ENCODE results near the gene EMILIN3.

The EMILIN3 gene

GRCh38 chr20:41347523-41348429, 18.8 kb downstream of the EMILIN3 start:
- no peak for DNase-seq (ENCODE audit: low read depth)

GRCh38 chr20:41345729-41346067, 20.9 kb downstream of the EMILIN3 start:
- DNase-seq (ENCODE audit: low read depth), result no peak

GRCh38 chr20:41344938-41345728, 21.5 kb downstream of the EMILIN3 start:
- DNase-seq (ENCODE audit: low read depth), result no peak

GRCh38 chr20:41344477-41344876, 22.1 kb downstream of the EMILIN3 start:
- DNase-seq (ENCODE audit: low read depth), result no peak

- DNase-seq (ENCODE audit: low read depth), result no peak
These were observed 23.8 kb downstream of the EMILIN3 start for GRCh38 chr20:41342474-41343464.

GRCh38 chr20:41340327-41341055, 26.1 kb downstream of the EMILIN3 start, which contains the start of gene LPIN3:
LPIN3 (plus strand) TSS chr20:41340821; CDS start chr20:41345804, 4,983 bp downstream.
- DNase-seq (ENCODE audit: low read depth), result peak; percentile 74

GRCh38 chr20:41339957-41340326, 26.7 kb downstream of the EMILIN3 start:
- DNase-seq (ENCODE audit: low read depth), result peak; percentile 59

GRCh38 chr20:41336711-41337492, 29.7 kb downstream of the EMILIN3 start:
- DNase-seq (ENCODE audit: low read depth), result no peak

- no peak for DNase-seq (ENCODE audit: low read depth)
These were observed 31.0 kb downstream of the EMILIN3 start for GRCh38 chr20:41335591-41335990.

GRCh38 chr20:41334443-41335421, 31.9 kb downstream of the EMILIN3 start:
- no peak for DNase-seq (ENCODE audit: low read depth)

- no peak for DNase-seq (ENCODE audit: low read depth)
These were observed 32.6 kb downstream of the EMILIN3 start for GRCh38 chr20:41334036-41334435.

GRCh38 chr20:41331731-41332130, 34.9 kb downstream of the EMILIN3 start:
- DNase-seq (ENCODE audit: low read depth), result no peak

- no peak for DNase-seq (ENCODE audit: low read depth)
These were observed 35.7 kb downstream of the EMILIN3 start for GRCh38 chr20:41330941-41331340.

GRCh38 chr20:41330343-41330720, 36.3 kb downstream of the EMILIN3 start:
- peak; percentile 86 for DNase-seq (ENCODE audit: low read depth)

- DNase-seq (ENCODE audit: low read depth), result peak; percentile 98
These were observed 36.9 kb downstream of the EMILIN3 start for GRCh38 chr20:41329435-41330342.

GRCh38 chr20:41327178-41327577, 39.4 kb downstream of the EMILIN3 start:
- DNase-seq (ENCODE audit: low read depth), result no peak

- no peak for DNase-seq (ENCODE audit: low read depth)
These were observed 45.6 kb downstream of the EMILIN3 start for GRCh38 chr20:41320976-41321375.

GRCh38 chr20:41320441-41320840, 46.2 kb downstream of the EMILIN3 start:
- no peak for DNase-seq (ENCODE audit: low read depth)
